SH-SY5Y (cell line): ENCODE measurements around the gene ALG9.

Experiments used
- GATA2 ChIP-seq: IDR thresholded peaks from 2 replicates; pipeline ENCODE4 v1.6.1; 2011; ENCODE audit warnings: mild to moderate bottlenecking, low read depth, low read length
- GATA3 ChIP-seq: IDR thresholded peaks from 2 replicates; pipeline ENCODE4 v1.6.1; 2011; ENCODE audit warnings: low read depth, mild to moderate bottlenecking, low read length, moderate library complexity

- no peak for TF ChIP-seq GATA2
- no peak for TF ChIP-seq GATA3
Measured at GRCh38 chr11:111819829-111820237, 51.5 kb downstream of the ALG9 start.
